OCI-LY1 (cell line): ENCODE measurements around the gene CCDC60.

ENCODE experiments used
- H2AFZ ChIP-seq: fragments of 200-600 bp; sonication (generic), shearing (Covaris generic); 2 replicates; pipeline ENCODE4 v1.6.0; 2014; ENCODE audit warnings: antibody characterized with exemption, mild to moderate bottlenecking, low read length
- H3F3A ChIP-seq: fragments of 200-600 bp; sonication (generic), shearing (Covaris generic); 2 replicates; pipeline ENCODE4 v1.6.0; 2014; ENCODE audit warnings: mild to moderate bottlenecking, antibody characterized with exemption, low read length, moderate library complexity; ENCODE audit not compliant: insufficient read depth
- H3K27ac ChIP-seq: fragments of 200-600 bp; sonication (generic); 2 replicates; pipeline ENCODE4 v1.5.1; 2014; ENCODE audit warnings: low read length, mixed run types, mild to moderate bottlenecking, low read depth; ENCODE audit not compliant: poor library complexity, severe bottlenecking
- H3K27me3 ChIP-seq: fragments of 200-600 bp; sonication (generic); 2 replicates; pipeline ENCODE4 v1.6.0; 2014; ENCODE audit warnings: antibody characterized with exemption, mild to moderate bottlenecking, low read length, moderate library complexity; ENCODE audit not compliant: insufficient read depth
- H3K36me3 ChIP-seq: fragments of 200-600 bp; sonication (generic); 2 replicates; pipeline ENCODE4 v1.6.1; 2014; ENCODE audit warnings: mild to moderate bottlenecking, antibody characterized with exemption, low read length, moderate library complexity, mixed read lengths; ENCODE audit not compliant: insufficient read depth
- H3K4me1 ChIP-seq: fragments of 200-600 bp; sonication (generic); 2 replicates; pipeline ENCODE4 v1.5.1; 2014; ENCODE audit warnings: mild to moderate bottlenecking, low read length, moderate library complexity; ENCODE audit not compliant: insufficient read depth, severe bottlenecking
- H3K4me2 ChIP-seq: fragments of 200-600 bp; sonication (generic), shearing (Covaris generic); 2 replicates; pipeline ENCODE4 v1.6.1; 2014; ENCODE audit warnings: low read length
- H3K4me3 ChIP-seq: fragments of 200-600 bp; sonication (generic); 2 replicates; pipeline ENCODE4 v1.5.1; 2014; ENCODE audit warnings: low read length, low read depth, mild to moderate bottlenecking, mixed read lengths; ENCODE audit not compliant: poor library complexity, severe bottlenecking
- H3K79me2 ChIP-seq: fragments of 200-600 bp; shearing (Covaris generic); 2 replicates; pipeline ENCODE4 v1.6.1; 2016; ENCODE audit warnings: mixed run types, low read length, mixed read lengths; ENCODE audit not compliant: insufficient read depth
- H3K9ac ChIP-seq: fragments of 200-600 bp; sonication (generic), shearing (Covaris generic); 2 replicates; pipeline ENCODE4 v1.6.1; 2014; ENCODE audit warnings: mild to moderate bottlenecking, low read length, mixed read lengths
- H3K9me2 ChIP-seq: fragments of 200-600 bp; sonication (generic), shearing (Covaris generic); 2 replicates; pipeline ENCODE4 v1.6.1; 2014; ENCODE audit warnings: low read depth, mild to moderate bottlenecking, low read length, mixed read lengths
- H3K9me3 ChIP-seq: fragments of 200-600 bp; shearing (Covaris generic); 2 replicates; pipeline ENCODE4 v1.6.1; 2014; ENCODE audit warnings: low read length, mixed read lengths
- H4K20me1 ChIP-seq: fragments of 200-600 bp; sonication (generic), shearing (Covaris generic); 2 replicates; pipeline ENCODE4 v1.6.0; 2016; ENCODE audit warnings: mild to moderate bottlenecking, low read length; ENCODE audit not compliant: insufficient read depth
- CTCF ChIP-seq: fragments of 200-600 bp; sonication (generic), shearing (Covaris generic); IDR thresholded peaks from 2 replicates; pipeline ENCODE4 v1.5.1; 2017; ENCODE audit warnings: mild to moderate bottlenecking, antibody characterized with exemption, low read length, moderate library complexity, mixed read lengths
- EZH2 ChIP-seq: fragments of 200-600 bp; sonication (generic), shearing (Covaris generic); IDR thresholded peaks from 2 replicates; pipeline ENCODE4 v1.8.0; 2017; ENCODE audit warnings: borderline replicate concordance, mixed run types, mild to moderate bottlenecking, antibody characterized with exemption, low read length, moderate library complexity, mixed read lengths

The CCDC60 gene

GRCh38 chr12:119425623-119426022 is 91.1 kb downstream of the CCDC60 start:
- Histone ChIP-seq H3K9me2 (no peaks in the 10 kb centered on the region), H3K9me3 (no peaks in the 10 kb centered on the region), H3K79me2 (no peaks in the 10 kb centered on the region), H3K27me3 (no peaks in the 10 kb centered on the region), H3K4me2 (no peak overlapping the region), H3F3A (no peaks in the 10 kb centered on the region), H3K4me1 (no peaks in the 10 kb centered on the region), H2AFZ (no peak overlapping the region), H3K4me3 (no peak overlapping the region), H4K20me1 (no peaks in the 10 kb centered on the region), H3K36me3 (no peaks in the 10 kb centered on the region), H3K27ac (no peak overlapping the region), H3K9ac (no peak overlapping the region)
- TF ChIP-seq CTCF (no peak), EZH2 (no peak)

- 0 out of 2 replicates have a peak, but pooled peaks cover 3% of the 10 kb centered on the region for H3K27me3 ChIP-seq
- no peak for TF ChIP-seq EZH2
- no peak for TF ChIP-seq CTCF
- no peak overlapping the region for H3K9ac ChIP-seq
Measured at GRCh38 chr12:119431151-119431550, 96.6 kb downstream of the CCDC60 start.

GRCh38 chr12:119432949-119433348 is 98.4 kb downstream of the CCDC60 start:
- Histone ChIP-seq H3K4me1 (no peaks in the 10 kb centered on the region), H3K4me3 (no peak overlapping the region), H3K27ac (no peak overlapping the region), H3K4me2 (no peak overlapping the region), H3K27me3 (0 out of 2 replicates have a peak, but pooled peaks cover 3% of the 10 kb centered on the region), H3K9me2 (no peaks in the 10 kb centered on the region), H3F3A (no peaks in the 10 kb centered on the region), H4K20me1 (no peaks in the 10 kb centered on the region), H3K9ac (no peak overlapping the region), H2AFZ (no peak overlapping the region), H3K9me3 (no peaks in the 10 kb centered on the region), H3K36me3 (no peaks in the 10 kb centered on the region), H3K79me2 (no peaks in the 10 kb centered on the region)
- TF ChIP-seq EZH2 (no peak), CTCF (no peak)

More at GRCh38 chr12:119431151-119431550, 96.6 kb downstream of the CCDC60 start:
- Histone ChIP-seq H3K9me3 (no peaks in the 10 kb centered on the region), H3K27ac (no peak overlapping the region), H3K4me2 (no peak overlapping the region), H3K4me3 (no peak overlapping the region), H3K4me1 (no peaks in the 10 kb centered on the region), H4K20me1 (no peaks in the 10 kb centered on the region), H3K36me3 (no peaks in the 10 kb centered on the region), H2AFZ (no peak overlapping the region), H3F3A (no peaks in the 10 kb centered on the region), H3K79me2 (no peaks in the 10 kb centered on the region), H3K9me2 (no peaks in the 10 kb centered on the region)
